Neural cell (in vitro differentiated cells): ENCODE results near the gene LMNA. TPM values are rescaled to one million over a fixed set of nuclear protein-coding genes. Genes with fewer than 3 reads are reported as not detected.

Source experiments
- H2AFZ ChIP-seq: fragments of 200-600, 300-800 bp; sonication (generic), shearing (Covaris generic); 2 replicates; pipeline ENCODE4 v1.6.0; 2014; ENCODE audit warnings: low read depth, mild to moderate bottlenecking, antibody characterized with exemption, low read length, moderate library complexity
- H3F3A ChIP-seq: fragments of 200-600 bp; shearing (Covaris generic); 2 replicates; pipeline ENCODE4 v1.6.1; 2016; ENCODE audit warnings: mild to moderate bottlenecking, moderate library complexity, mixed read lengths, antibody characterized with exemption, low read length; ENCODE audit not compliant: insufficient read depth, poor library complexity, severe bottlenecking
- H3K27ac ChIP-seq: fragments of 200-600, 300-800 bp; sonication (generic), shearing (Covaris generic); 2 replicates; pipeline ENCODE4 v1.5.1; 2014; ENCODE audit warnings: mild to moderate bottlenecking, low read length, moderate library complexity
- H3K27me3 ChIP-seq: fragments of 300-800, 200-600 bp; sonication (generic), shearing (Covaris generic); 2 replicates; pipeline ENCODE4 v1.6.0; 2014; ENCODE audit warnings: mild to moderate bottlenecking, low read depth, low read length, moderate library complexity; ENCODE audit not compliant: insufficient read depth
- H3K36me3 ChIP-seq: fragments of 300-800, 200-600 bp; sonication (generic), shearing (Covaris generic); 2 replicates; pipeline ENCODE4 v1.5.1; 2014; ENCODE audit warnings: mild to moderate bottlenecking, antibody characterized with exemption, low read length, moderate library complexity; ENCODE audit not compliant: insufficient read depth
- H3K4me2 ChIP-seq: fragments of 300-800, 200-600 bp; sonication (generic), shearing (Covaris generic); 2 replicates; pipeline ENCODE4 v1.6.0; 2014; ENCODE audit warnings: mild to moderate bottlenecking, low read length
- H3K4me3 ChIP-seq: fragments of 300-800, 200-600 bp; sonication (generic), shearing (Covaris generic); 2 replicates; pipeline ENCODE4 v1.5.1; 2014; ENCODE audit warnings: mild to moderate bottlenecking, low read length, moderate library complexity
- H3K79me2 ChIP-seq: fragments of 200-600 bp; shearing (Covaris generic); replicated peaks from 2 replicates; pipeline ENCODE4 v1.6.0; 2014; ENCODE audit warnings: mild to moderate bottlenecking, low read length, moderate library complexity; ENCODE audit not compliant: insufficient read depth
- H3K9ac ChIP-seq: fragments of 300-800, 200-600 bp; sonication (generic), shearing (Covaris generic); 2 replicates; pipeline ENCODE4 v1.6.1; 2016; ENCODE audit warnings: mild to moderate bottlenecking, low read length, mixed read lengths
- H3K9me2 ChIP-seq: fragments of 200-600 bp; shearing (Covaris generic); 2 replicates; pipeline ENCODE4 v1.6.1; 2016; ENCODE audit warnings: mild to moderate bottlenecking, low read length, mixed read lengths; ENCODE audit not compliant: insufficient read depth
- H3K9me3 ChIP-seq: fragments of 200-600, 300-800 bp; sonication (generic), shearing (Covaris generic); 2 replicates; pipeline ENCODE4 v1.6.1; 2016; ENCODE audit warnings: mild to moderate bottlenecking, mixed run types, low read length, moderate library complexity, mixed read lengths
- H4K20me1 ChIP-seq: fragments of 200-600 bp; shearing (Covaris generic); 2 replicates; pipeline ENCODE4 v1.6.1; 2016; ENCODE audit warnings: mild to moderate bottlenecking, mixed run types; ENCODE audit not compliant: insufficient read depth
- CTCF ChIP-seq: fragments of 450-650 bp; IDR thresholded peaks from 2 replicates; pipeline ENCODE4 v1.5.1; 2014; ENCODE audit warnings: antibody characterized with exemption, mild to moderate bottlenecking, moderate library complexity; ENCODE audit not compliant: poor library complexity, severe bottlenecking
- EP300 ChIP-seq: fragments of 450-650 bp; conservative IDR thresholded peaks from 2 replicates; pipeline ENCODE4 v1.6.1; 2014; ENCODE audit warnings: antibody characterized with exemption, mild to moderate bottlenecking, moderate library complexity; ENCODE audit not compliant: poor library complexity, severe bottlenecking
- EZH2 ChIP-seq: fragments of 200-600, 300-800 bp; shearing (Covaris generic), sonication (generic); IDR thresholded peaks from 2 replicates; pipeline ENCODE4 v1.6.1; 2014; ENCODE audit warnings: antibody characterized with exemption, low read length, borderline replicate concordance, mild to moderate bottlenecking; ENCODE audit not compliant: insufficient read depth, poor library complexity, severe bottlenecking
- MXI1 ChIP-seq: fragments of 450-650 bp; conservative IDR thresholded peaks from 2 replicates; pipeline ENCODE4 v1.6.1; 2014; ENCODE audit warnings: antibody characterized with exemption, mild to moderate bottlenecking; ENCODE audit not compliant: poor library complexity, severe bottlenecking
- POLR2AphosphoS5 ChIP-seq: IDR thresholded peaks from 2 replicates; pipeline ENCODE4 v1.6.1; 2012
- RAD21 ChIP-seq: fragments of 450-650 bp; conservative IDR thresholded peaks from 2 replicates; pipeline ENCODE4 v1.6.1; 2014; ENCODE audit warnings: antibody characterized with exemption, mild to moderate bottlenecking, moderate library complexity
- REST ChIP-seq: IDR thresholded peaks from 2 replicates; pipeline ENCODE4 v1.6.1; 2012; ENCODE audit warnings: borderline replicate concordance
- SMC3 ChIP-seq: fragments of 450-650 bp; conservative IDR thresholded peaks from 2 replicates; pipeline ENCODE4 v1.6.1; 2014; ENCODE audit warnings: antibody characterized with exemption, mild to moderate bottlenecking, moderate library complexity; ENCODE audit not compliant: poor library complexity
- TAF1 ChIP-seq: IDR thresholded peaks from 2 replicates; pipeline ENCODE4 v1.6.1; 2012; ENCODE audit warnings: low read depth
- polyA plus RNA-seq: library from polyadenylated mRNA; depleted of rRNA; stranded (reverse); fragments of >200 nt; gene quantifications from 2 replicates; pipeline ENCODE4 v1.2.3, GENCODE V29; 2014

The LMNA gene
- polyA plus RNA-seq, 1 donor from 2014 or later, result 90.7 TPM

DNA sequence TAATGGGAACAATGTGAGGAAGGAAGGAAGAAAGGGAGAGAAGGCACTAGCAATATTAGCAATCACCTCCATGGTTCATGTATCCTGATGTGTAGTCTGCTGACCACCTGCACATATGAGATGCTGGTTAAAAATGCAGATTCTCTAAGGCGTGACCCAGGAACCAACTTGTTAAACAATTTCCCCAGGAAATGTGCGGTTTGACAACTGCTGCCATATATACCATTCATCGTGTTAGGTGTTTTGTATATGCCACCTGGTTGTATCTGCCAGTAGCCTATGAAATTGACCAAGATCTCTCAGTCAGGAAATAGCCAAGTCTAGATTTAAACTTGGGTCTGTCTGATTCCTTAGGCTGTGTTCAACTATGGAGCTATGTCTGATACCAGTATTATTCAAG lies 43.0 kb downstream of the LMNA start:
- no peaks in the 10 kb centered on the region for H4K20me1 ChIP-seq
- H3K79me2 ChIP-seq, result no peaks in the 10 kb centered on the region
- no peaks in the 10 kb centered on the region for H3K9me3 ChIP-seq
- no peak for TF ChIP-seq POLR2AphosphoS5
- TF ChIP-seq CTCF, result no peak
- no peak for TF ChIP-seq RAD21
- no peak for TF ChIP-seq REST
- TF ChIP-seq EZH2, result no peak
- no peak for TF ChIP-seq MXI1
- no peak for TF ChIP-seq EP300
- TF ChIP-seq TAF1, result no peak
- no peak for TF ChIP-seq SMC3
- H3K9me2 ChIP-seq, result no peaks in the 10 kb centered on the region
- no peak overlapping the region for H3K27ac ChIP-seq
- no peaks in the 10 kb centered on the region for H3K27me3 ChIP-seq
- no peaks in the 10 kb centered on the region for H3F3A ChIP-seq
- no peak overlapping the region for H3K9ac ChIP-seq
- no peak overlapping the region for H3K4me2 ChIP-seq
- H3K36me3 ChIP-seq, result no peaks in the 10 kb centered on the region
- no peak overlapping the region for H2AFZ ChIP-seq
- no peak overlapping the region for H3K4me3 ChIP-seq

GRCh38 chr1:156157966-156158365 lies 43.5 kb downstream of the LMNA start:
- Histone ChIP-seq H3K36me3 (no peaks in the 10 kb centered on the region), H3K27ac (no peak overlapping the region), H4K20me1 (no peaks in the 10 kb centered on the region), H3F3A (no peaks in the 10 kb centered on the region), H3K9ac (no peak overlapping the region), H3K79me2 (no peaks in the 10 kb centered on the region), H3K4me2 (no peak overlapping the region), H3K9me3 (no peaks in the 10 kb centered on the region), H2AFZ (no peak overlapping the region), H3K9me2 (no peaks in the 10 kb centered on the region), H3K4me3 (no peak overlapping the region), H3K27me3 (no peaks in the 10 kb centered on the region)
- no peak for TF ChIP-seq POLR2AphosphoS5
- no peak for TF ChIP-seq MXI1
- TF ChIP-seq SMC3, result no peak
